GM21786 (cell line): ENCODE data around the gene PIM3.
"Not testable (repeated sequence)": the region's sequence is repeated elsewhere in the genome, so short reads cannot be mapped to it uniquely, and the experiment has no call there.

ENCODE experiments used
- ATAC-seq: cut with Tn5 transposase; IDR thresholded peaks from one replicate; pipeline ENCODE4 v1.9.1; 2021; ENCODE audit not compliant: unreplicated experiment

Gene PIM3

GRCh38 chr22:49981799-49982198 lies 21.2 kb downstream of the PIM3 start:
- ATAC-seq = not testable (repeated sequence)

- ATAC-seq = no peak
These were observed 22.8 kb downstream of the PIM3 start for GRCh38 chr22:49983148-49984042.

GRCh38 chr22:49986325-49986724 lies 25.8 kb downstream of the PIM3 start:
- ATAC-seq = no peak

- not testable (repeated sequence) for ATAC-seq
These were observed 29.3 kb downstream of the PIM3 start for GRCh38 chr22:49989826-49990225.

GRCh38 chr22:49991167-49991566 lies 30.6 kb downstream of the PIM3 start:
- ATAC-seq = no peak

GRCh38 chr22:49991907-49992533 lies 31.4 kb downstream of the PIM3 start:
- no peak for ATAC-seq

GRCh38 chr22:49992921-49993648 lies 32.5 kb downstream of the PIM3 start:
- no peak for ATAC-seq

GRCh38 chr22:49993649-49994360 lies 33.2 kb downstream of the PIM3 start:
- ATAC-seq = no peak

GRCh38 chr22:49994361-49995040 lies 33.9 kb downstream of the PIM3 start:
- no peak for ATAC-seq

GRCh38 chr22:49995041-49995360 lies 34.4 kb downstream of the PIM3 start:
- no peak for ATAC-seq

GRCh38 chr22:49995361-49996118 lies 35.0 kb downstream of the PIM3 start:
- ATAC-seq = no peak

- ATAC-seq = no peak
These were observed 35.5 kb downstream of the PIM3 start for GRCh38 chr22:49996119-49996517.

GRCh38 chr22:49996518-49997250 lies 36.1 kb downstream of the PIM3 start:
- ATAC-seq = no peak

GRCh38 chr22:49997251-49997599 lies 36.7 kb downstream of the PIM3 start:
- no peak for ATAC-seq

GRCh38 chr22:49997932-49998717 lies 37.6 kb downstream of the PIM3 start:
- no peak for ATAC-seq

GRCh38 chr22:49998718-49999062 lies 38.1 kb downstream of the PIM3 start:
- ATAC-seq = no peak

GRCh38 chr22:49999063-49999945 lies 38.7 kb downstream of the PIM3 start:
- ATAC-seq = no peak
